Left lung (tissue), 10 donors: ENCODE results near the gene B3GNT3. TPM values are rescaled to one million over a fixed set of nuclear protein-coding genes. Genes with fewer than 3 reads are reported as not detected.

Experiments
- ATAC-seq: fragments of 200-7000 bp; cut with Tn5 transposase; one replicate; pipeline ENCODE4 v1.9.1; 2020; ENCODE audit warnings: moderate library complexity
- DNase-seq, 4 donors: peaks; one replicate each; pipeline ENCODE4 v3.0.0-alpha.2; 2013 to 2020
- H3K27ac ChIP-seq, 2 donors: fragments of 200-600 bp; sonication (generic) in 1 of 2; one replicate each; pipeline versions ENCODE4 v1.5.0 to v1.8.0; 2020 to 2021
- H3K27me3 ChIP-seq, 2 donors: fragments of 200-600 bp; sonication (generic) in 1 of 2; one replicate each; pipeline versions ENCODE4 v1.5.0 to v1.8.0; 2020 to 2021
- H3K36me3 ChIP-seq, 2 donors: fragments of 200-600 bp; sonication (generic) in 1 of 2; one replicate each; pipeline versions ENCODE4 v1.5.0 to v1.8.0; 2020 to 2021
- H3K4me1 ChIP-seq, 2 donors: fragments of 200-600 bp; one replicate each; pipeline ENCODE4 v1.8.0; 2021
- H3K4me3 ChIP-seq, 2 donors: fragments of 200-600 bp; sonication (generic) in 1 of 2; one replicate each; pipeline versions ENCODE4 v1.5.0 to v1.8.0; 2020 to 2021; ENCODE audit warnings: mild to moderate bottlenecking in 1 of 2
- H3K9me3 ChIP-seq, 2 donors: fragments of 200-600 bp; sonication (generic) in 1 of 2; one replicate each; pipeline versions ENCODE4 v1.5.0 to v1.8.0; 2020 to 2021
- CTCF ChIP-seq, 2 donors: fragments of 200-600 bp; sonication (generic) in 1 of 2; IDR thresholded peaks; one replicate each; pipeline versions ENCODE4 v1.5.0 to v1.8.0; 2021; ENCODE audit warnings: antibody characterized with exemption in 2 of 2
- intact Hi-C, 2 donors: fragments of 100-400 bp; cut with DNase I; formaldehyde crosslinking; loops; one replicate each; pipeline versions ENCODE4 v1.11.2 to v1.14.2; 2022
- polyA plus RNA-seq, 6 donors: library from polyadenylated mRNA; unstranded; fragments of 120-200 nt; gene quantifications; one replicate each; pipeline ENCODE4 v1.2.1, GENCODE V29; 2013; ENCODE audit not compliant: insufficient read length in 6 of 6
- total RNA-seq, 2 donors: library from RNA; stranded (reverse); fragmentation: NEBNext Ultra II Directional; extraction: Animal tissue kit (Norgen Biotek cat#: 25700); gene quantifications; one replicate each; pipeline ENCODE4 v1.2.1, GENCODE V29; 2021
- donor health status: DM: no; HTN: yes; CAD: no.
- donor health status: DM: no; HTN: no; CAD: no.

B3GNT3 gene
- total and polyA plus RNA-seq, 8 donors: 0.12 to 5.2 (median 1.1) TPM; not detected in 4

GRCh38 chr19:17832443-17833208, 37.7 kb downstream of the B3GNT3 start:
- no peak for DNase-seq
- peaks cover 0 to 36% of the 10 kb centered on the region in 2 donors for H3K27me3 ChIP-seq
- H3K4me1 ChIP-seq: peaks cover 0 to 7% of the 10 kb centered on the region in 2 donors
- H3K27ac ChIP-seq: no peak overlapping the region
- intact Hi-C loops: no loop called here
- no peak overlapping the region for H3K4me3 ChIP-seq
- no peaks in the 10 kb centered on the region for H3K9me3 ChIP-seq
- peaks cover 0 to 85% of the 10 kb centered on the region in 2 donors for H3K36me3 ChIP-seq
- ATAC-seq: no peak
- TF ChIP-seq CTCF (IDR thresholded peaks at IDR 0.05): no peak

DNA sequence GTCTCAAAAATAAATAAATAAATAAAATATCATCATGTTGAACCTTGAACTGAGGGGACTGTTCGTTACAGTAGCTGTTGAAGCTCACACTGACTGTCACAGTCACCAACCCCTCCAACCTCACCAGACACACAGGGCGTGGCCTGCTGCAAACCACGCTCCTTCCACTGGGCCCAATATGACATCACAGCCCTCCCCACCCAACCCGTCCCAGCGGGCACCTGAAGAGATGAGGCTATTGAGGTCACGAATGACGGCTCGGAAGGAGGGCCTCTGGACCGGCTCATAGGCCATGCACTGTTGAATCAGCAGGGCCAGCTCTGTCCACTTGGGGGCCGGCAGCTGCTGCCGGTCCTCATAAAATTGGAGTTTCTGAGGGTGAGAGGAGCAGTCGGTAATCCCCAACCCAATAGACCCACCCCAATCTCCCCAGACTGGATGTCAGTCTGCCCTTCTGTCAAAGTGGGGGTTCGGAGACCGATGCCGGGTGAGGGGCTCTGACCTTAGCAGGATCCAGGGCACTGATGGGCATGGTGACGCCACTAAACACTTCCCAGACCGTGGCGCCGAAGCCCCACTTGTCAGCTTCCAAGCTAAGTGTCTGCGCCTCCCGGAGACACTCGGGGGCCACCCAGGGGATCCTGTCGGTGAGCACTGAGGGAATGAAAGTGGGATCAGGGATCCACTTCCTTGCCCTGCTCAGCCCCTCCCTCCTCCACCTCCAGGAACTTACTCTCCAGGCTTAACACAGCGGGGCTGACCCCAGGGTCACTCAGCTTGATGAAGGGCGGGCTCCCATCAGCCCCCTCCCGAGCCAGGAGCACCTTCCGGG, 39.6 kb downstream of the B3GNT3 start:
- no peaks in the 10 kb centered on the region for H3K9me3 ChIP-seq
- ATAC-seq (no peak), DNase-seq (no peak)
- peaks cover 0 to 98% of the 10 kb centered on the region in 2 donors for H3K36me3 ChIP-seq
- H3K4me3 ChIP-seq: no peak overlapping the region
- no peak overlapping the region for H3K27ac ChIP-seq
- intact Hi-C loops: no loop called here
- H3K27me3 ChIP-seq: peaks cover 0 to 36% of the 10 kb centered on the region in 2 donors
- no peaks in the 10 kb centered on the region for H3K4me1 ChIP-seq
- TF ChIP-seq CTCF (IDR thresholded peaks at IDR 0.05): no peak

- peaks cover 0 to 98% of the 10 kb centered on the region in 2 donors for H3K36me3 ChIP-seq
- no peaks in the 10 kb centered on the region for H3K9me3 ChIP-seq
- H3K4me1 ChIP-seq: no peaks in the 10 kb centered on the region
- ATAC-seq (no peak), DNase-seq (no peak)
- H3K27ac ChIP-seq: no peak overlapping the region
- H3K27me3 ChIP-seq: peaks cover 0 to 34% of the 10 kb centered on the region in 2 donors
- H3K4me3 ChIP-seq: no peak overlapping the region
- intact Hi-C loops: no loop called here
- TF ChIP-seq CTCF (IDR thresholded peaks at IDR 0.05): no peak
Observed at GRCh38 chr19:17835182-17836006, 40.5 kb downstream of the B3GNT3 start.

- ATAC-seq (no peak), DNase-seq (no peak)
- H3K36me3 ChIP-seq: peaks cover 0 to 100% of the 10 kb centered on the region in 2 donors
- H3K4me1 ChIP-seq: peaks cover 0 to 2% of the 10 kb centered on the region in 2 donors
- H3K27ac ChIP-seq: no peak overlapping the region
- peaks cover 0 to 38% of the 10 kb centered on the region in 2 donors for H3K27me3 ChIP-seq
- H3K4me3 ChIP-seq: no peak overlapping the region
- no peak for TF ChIP-seq CTCF (IDR thresholded peaks at IDR 0.05)
- intact Hi-C loops: no loop called here
- no peaks in the 10 kb centered on the region for H3K9me3 ChIP-seq
Observed at GRCh38 chr19:17836530-17836929, 41.6 kb downstream of the B3GNT3 start.
